GM19463 (cell line): ENCODE data around the gene KCTD11.

Experiments used
- ATAC-seq: cut with Tn5 transposase; IDR thresholded peaks from one replicate; pipeline ENCODE4 v1.9.1; 2021; ENCODE audit warnings: mild to moderate bottlenecking, moderate library complexity; ENCODE audit not compliant: unreplicated experiment

The KCTD11 gene

GRCh38 chr17:7369825-7370224 lies 17.9 kb downstream of the KCTD11 start:
- no peak for ATAC-seq

GRCh38 chr17:7370853-7371252 lies 18.9 kb downstream of the KCTD11 start:
- no peak for ATAC-seq

DNA sequence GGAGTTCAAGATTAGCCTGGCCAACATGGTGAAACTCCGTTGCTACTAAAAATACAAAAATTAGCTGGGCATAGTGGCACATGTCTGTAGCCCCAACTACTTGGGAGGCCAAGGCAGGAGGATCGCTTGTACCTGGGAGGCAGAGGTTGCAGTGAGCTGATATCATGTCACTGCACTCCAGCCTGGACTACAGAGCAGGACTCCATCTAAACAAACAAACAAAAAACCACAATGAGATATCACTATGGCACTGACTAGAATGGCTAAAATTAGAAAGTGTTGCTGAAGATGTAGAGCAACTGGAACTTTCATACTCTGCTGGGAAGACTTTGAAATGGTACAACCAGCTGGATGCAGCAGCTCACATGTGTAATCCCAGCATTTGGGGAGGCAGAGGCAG lies 22.4 kb downstream of the KCTD11 start:
- no peak for ATAC-seq

DNA sequence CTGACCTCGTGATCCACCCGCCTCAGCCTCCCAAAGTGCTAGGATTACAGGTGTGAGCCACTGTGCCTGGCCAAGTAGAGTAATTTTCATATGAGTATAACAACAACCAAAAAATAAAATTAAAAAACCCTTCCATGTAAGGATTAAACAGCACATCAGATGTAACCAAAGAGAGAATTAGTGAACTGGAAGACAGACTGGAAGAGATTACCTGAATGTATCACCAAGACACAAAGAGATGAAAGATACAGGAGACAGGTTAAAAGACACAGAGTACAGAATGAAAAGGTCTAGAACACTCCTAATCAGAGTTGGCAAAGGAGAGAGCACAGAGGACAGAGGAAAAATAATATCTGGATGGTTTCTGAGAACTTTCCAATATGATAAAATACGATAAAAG lies 27.2 kb downstream of the KCTD11 start:
- no peak for ATAC-seq

GRCh38 chr17:7380321-7380720 lies 28.4 kb downstream of the KCTD11 start:
- ATAC-seq: no peak

DNA sequence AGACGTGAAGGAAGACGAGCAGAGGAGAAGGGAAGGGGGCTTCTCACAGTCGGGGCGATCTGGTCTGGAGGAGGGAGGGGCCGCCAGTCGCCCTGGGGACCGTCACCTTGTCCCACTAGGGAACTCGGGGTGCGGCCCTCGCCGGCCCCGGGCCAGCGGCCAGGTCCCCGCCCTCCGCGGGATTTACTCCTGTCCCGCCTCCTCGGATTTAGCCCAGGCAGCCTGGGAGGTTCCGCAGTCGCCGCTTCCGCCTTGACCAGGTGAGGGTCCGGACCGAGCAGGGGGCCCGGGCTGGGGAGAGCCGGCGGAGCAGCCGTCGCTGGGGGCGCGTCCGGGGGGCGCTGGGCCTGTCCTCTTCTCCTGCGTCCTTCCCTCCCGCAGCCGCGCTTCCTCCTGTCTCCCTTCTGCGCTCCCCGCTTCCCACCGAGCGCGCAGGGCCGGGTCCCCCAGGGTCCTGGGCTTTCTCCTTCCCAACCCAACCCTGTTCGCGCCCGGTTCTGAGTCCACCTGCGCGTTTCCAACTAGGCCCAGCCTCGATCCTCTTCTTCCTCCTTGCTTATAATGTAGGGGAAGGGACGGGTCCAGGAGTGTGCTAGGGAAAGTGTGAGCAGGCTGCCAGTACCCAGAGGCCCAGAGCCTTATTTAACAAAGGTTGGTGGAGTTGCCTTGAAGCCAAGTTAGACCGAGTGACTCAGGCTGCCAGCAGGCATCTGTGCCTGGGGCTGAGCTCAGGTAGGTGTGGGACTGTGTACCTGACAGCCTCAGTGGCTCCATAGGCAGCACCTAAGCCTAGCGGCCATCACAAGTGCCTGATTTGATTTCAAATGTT lies 29.1 kb downstream of the KCTD11 start, which contains the start of gene TNK1:
TNK1 (plus strand) TSS at position 235 of the 829 bp plus-strand sequence. CDS start 1,838 bp downstream, outside the sequence.
- no peak for ATAC-seq

DNA sequence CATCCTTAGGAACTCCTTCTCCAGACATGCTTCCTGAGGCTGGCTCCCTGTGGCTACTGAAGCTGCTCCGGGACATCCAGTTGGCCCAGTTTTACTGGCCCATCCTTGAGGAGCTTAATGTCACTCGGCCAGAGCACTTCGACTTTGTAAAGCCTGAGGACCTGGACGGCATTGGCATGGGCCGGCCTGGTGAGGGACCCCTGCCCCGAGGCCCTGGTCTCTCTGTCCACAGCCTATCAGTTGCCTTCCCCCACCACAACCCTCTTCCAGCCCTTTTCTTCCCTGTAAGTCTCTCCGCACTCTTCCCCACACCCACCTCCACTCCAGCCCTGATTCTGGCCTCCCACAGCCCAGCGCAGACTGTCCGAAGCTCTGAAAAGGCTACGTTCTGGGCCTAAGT lies 30.9 kb downstream of the KCTD11 start:
- ATAC-seq: no peak

DNA sequence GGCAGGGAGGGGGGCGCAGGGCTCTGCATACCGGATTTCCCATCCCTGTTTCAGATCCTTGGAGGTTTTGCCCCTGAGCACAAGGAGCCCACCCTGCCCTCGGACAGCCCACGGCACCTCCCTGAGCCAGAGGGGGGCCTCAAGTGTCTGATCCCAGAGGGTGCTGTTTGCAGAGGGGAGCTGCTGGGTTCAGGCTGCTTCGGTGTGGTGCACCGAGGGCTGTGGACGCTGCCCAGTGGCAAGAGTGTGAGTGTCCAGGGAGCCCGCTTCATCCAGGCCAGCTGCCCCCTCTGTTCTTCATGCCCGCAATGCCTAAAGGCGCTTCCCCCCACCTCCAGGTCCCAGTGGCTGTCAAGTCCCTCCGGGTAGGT lies 31.4 kb downstream of the KCTD11 start:
- no peak for ATAC-seq

DNA sequence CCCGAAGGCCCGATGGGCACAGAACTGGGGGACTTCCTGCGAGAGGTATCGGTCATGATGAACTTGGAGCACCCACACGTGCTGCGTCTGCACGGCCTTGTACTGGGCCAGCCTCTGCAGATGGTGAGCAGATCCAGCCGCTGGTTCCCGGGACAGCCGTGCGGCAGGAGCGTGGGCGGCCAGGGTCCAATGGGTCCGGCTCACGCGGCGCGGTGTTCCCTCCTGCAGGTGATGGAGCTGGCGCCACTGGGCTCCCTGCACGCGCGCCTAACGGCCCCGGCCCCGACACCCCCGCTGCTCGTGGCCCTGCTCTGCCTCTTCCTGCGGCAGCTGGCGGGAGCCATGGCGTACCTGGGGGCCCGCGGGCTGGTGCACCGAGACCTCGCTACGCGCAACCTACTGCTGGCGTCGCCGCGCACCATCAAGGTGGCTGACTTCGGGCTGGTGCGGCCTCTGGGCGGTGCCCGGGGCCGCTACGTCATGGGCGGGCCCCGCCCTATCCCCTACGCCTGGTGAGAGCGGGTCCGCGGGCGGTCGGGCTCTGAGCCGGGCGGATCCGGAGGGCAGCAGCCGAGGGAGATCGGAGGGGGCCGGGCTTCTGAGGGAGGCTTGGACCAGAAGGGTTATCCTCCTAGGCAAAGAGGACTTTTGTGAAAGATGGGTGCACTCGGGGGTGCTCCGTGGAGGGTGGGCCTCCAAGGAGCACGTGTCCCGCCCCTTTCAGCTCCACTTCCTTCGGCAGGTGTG lies 32.0 kb downstream of the KCTD11 start:
- ATAC-seq: no peak

- ATAC-seq: no peak
These were observed 32.6 kb downstream of the KCTD11 start for GRCh38 chr17:7384489-7385081.

- ATAC-seq: no peak
These were observed 36.9 kb downstream of the KCTD11 start for GRCh38 chr17:7388856-7389255.

DNA sequence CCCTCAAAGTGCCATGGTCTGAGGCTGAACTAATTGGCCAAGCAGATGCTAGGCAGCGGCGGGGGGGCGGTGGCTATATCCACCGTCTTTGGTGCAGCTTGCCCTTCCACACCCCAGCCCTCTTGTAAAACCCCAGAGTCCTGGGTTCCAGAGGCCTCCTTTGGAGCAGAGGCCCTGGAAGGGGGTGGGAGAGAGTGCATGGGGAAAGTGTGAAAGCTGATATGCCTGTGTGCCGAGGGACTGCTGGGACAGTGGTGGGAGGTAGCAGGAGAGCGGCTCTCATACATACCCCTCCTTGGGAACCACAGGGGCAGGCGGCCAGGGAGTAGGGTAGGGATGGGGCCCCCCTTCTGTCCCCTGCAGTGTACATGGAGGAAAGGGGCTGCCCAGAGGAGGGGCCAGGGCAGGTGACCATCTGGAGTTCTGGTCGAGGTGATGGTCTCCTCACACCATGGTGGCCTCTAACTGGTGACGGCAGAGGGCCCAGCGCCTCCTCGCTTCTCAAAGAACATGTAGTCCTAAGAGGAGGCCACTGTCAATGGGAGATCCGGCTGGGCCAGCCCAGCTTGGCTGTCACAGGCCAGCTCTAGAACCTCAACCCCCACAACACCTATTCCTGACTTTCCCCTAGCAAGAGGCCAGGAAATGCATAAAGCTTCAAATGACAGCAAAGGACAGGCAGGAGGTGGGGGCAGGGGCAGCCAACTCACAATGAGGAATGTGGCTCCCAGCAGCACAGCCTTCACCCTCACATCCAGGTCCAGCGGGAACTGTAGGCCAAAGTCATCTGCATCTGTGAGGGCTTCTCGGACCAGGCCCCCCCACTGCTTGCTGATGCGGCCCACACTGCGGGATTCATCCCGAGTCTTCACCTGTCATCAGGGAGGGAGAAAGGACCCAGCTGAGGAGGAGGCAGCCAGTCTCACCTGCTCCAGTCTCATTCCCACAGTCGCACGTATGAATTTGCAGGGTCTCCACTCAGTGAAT lies 38.3 kb downstream of the KCTD11 start:
- no peak for ATAC-seq

DNA sequence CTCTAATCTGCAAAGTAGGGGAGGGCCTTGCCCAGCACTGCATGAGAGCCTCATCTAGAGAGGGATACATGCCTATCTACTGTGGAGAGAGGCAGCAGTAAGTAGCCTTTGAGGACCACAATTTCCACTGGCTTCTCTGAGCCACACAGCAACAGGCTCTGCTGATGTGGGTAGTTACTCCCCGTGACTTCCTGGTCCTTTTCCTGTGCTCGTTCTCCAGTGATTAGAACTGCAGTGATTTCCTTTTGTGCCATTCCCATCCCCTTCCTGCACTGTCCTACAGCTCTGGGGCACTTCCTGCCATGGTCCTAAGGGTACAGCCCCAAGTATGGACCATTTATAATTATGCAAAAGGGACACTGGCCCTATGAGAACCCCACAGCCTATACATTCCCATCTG lies 39.3 kb downstream of the KCTD11 start:
- no peak for ATAC-seq

DNA sequence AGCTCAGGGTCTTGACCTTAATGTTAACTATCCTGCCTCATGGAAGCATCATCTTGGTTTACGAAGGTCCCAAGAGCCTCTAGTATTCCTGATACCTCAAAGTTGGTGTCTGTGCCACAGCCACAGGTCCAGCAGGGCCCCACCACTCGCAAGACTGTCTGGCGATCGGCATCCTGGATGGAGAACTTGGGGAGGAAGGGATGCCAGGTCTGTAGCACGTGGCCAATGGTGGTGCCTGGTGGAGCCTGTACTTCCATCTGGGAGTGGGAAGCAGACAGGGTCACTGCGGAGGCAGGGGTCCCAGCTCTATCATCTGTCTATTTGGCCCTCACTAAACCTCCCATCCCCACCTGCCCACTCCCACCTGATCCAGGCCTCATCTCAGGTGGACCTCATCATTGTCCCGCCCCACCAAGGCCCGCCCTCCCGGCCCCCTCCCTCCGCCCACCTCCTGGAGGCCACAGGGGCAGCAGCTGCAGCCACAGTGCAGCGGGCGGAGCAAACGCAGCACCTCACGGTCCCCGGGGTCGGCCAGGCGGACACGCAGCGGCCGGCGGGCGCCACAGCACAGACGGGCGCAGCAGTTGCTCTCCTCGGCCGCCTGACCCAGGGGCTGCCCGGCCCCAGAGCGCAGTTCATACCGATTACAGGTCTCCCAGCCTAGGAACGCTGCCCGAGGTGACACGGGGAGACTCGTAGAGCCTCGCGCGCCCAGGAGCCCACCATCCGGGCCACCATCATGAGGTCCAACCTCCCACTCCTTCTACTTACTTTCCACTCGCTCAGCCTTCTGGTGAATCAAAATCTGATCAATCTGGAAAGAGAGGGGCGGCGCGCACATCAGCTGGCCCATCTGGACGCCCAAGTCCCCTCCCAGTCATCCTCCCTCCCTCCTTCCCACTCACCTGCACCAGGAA lies 41.0 kb downstream of the KCTD11 start:
- no peak for ATAC-seq

GRCh38 chr17:7393613-7394451 lies 41.9 kb downstream of the KCTD11 start:
- peak; percentile 37 for ATAC-seq

DNA sequence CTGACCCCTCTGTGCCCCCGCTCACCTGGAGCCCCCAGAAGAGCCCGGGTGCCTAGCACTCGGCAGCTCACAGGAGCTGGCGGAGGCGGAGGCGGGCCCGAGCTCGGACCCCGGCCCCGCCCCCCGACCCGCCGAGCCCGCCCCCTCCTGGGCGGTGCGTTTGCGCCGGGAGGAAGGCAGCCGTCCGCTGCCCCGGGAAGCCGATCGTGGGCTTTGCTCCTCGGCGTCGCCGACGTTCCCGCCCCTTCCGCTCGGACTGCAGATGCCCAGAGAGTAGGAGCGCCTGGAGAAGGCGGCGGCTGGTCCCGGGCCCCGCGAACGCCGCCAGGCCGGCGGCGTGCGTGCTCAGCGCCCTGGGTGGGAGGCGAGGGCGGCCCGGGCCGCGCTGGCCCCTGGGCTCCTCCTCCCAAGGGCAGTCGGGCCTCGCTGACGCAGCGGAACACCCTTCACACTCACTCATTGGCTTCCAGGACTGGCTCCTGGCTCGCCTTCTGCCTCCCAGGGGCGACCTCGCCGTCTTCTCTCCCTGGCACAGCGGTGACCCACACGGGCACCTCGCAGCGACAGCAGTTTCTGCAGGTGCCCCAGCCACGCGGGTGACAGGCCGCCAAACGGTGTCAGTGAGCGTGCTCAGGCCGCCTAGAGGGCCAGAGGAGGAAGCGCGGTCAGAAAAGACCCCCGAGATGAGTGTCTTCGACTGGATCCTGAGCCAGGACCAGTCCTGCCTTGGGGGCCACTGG lies 42.7 kb downstream of the KCTD11 start, which contains the start of gene PLSCR3:
PLSCR3 (minus strand) TSS at position 74 of the 740 bp plus-strand sequence. CDS start 415 bp downstream, outside the sequence.
- peak; percentile 80 for ATAC-seq

GRCh38 chr17:7396147-7396546 lies 44.2 kb downstream of the KCTD11 start:
- ATAC-seq: no peak

DNA sequence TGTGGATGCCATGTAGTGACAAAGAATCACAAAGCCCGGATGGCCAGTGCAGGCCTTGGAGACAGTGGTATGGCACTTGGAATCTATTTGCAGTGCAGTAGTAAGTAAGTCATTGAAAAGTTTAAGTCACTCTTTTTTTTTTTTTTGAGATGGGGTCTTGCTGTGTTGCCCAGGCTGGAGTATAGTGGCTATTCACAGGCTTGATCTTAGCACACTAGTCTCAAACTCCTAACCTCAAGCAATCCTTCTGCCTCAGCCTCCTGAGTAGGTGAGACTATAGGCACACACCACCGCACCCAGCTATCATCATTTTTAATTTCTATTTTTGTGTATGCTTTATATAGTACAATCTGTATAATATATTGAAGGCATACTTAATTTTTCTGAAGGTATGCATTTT lies 46.6 kb downstream of the KCTD11 start:
- ATAC-seq: no peak
